AG04450 (cell line): ENCODE measurements around the gene DGKE. TPM values are rescaled to one million over a fixed set of nuclear protein-coding genes. Genes with fewer than 3 reads are reported as not detected.

Experiments used
- CTCF ChIA-PET: fragments of 300-600, 350-600 bp; formaldehyde crosslinking; extraction: SDS; loops from one replicate; lab custom pipeline; 2022; ENCODE audit warnings: antibody characterized with exemption, inconsistent platforms; lab: Charles Lee
- POLR2A ChIA-PET: fragments of 350-600 bp; formaldehyde crosslinking; extraction: SDS; loops from one replicate; lab custom pipeline; 2021; ENCODE audit warnings: antibody characterized with exemption, inconsistent platforms; lab: Yijun Ruan, JAX
- DNase-seq: peaks from one replicate; pipeline ENCODE4 v3.0.0-alpha.2; 2011; ENCODE audit warnings: low read depth, low spot score
- H3K27ac ChIP-seq: one replicate; pipeline ENCODE4 v1.5.1; 2012; ENCODE audit warnings: low read depth, low read length, control low read depth
- H3K27me3 ChIP-seq: one replicate; pipeline ENCODE4 v1.6.0; 2012; ENCODE audit warnings: low read length; ENCODE audit not compliant: control insufficient read depth, insufficient read depth
- H3K4me3 ChIP-seq: 2 replicates; pipeline ENCODE4 v1.5.1; 2011; ENCODE audit warnings: mild to moderate bottlenecking, low read depth, low read length, control low read depth
- H3K9me3 ChIP-seq: 2 replicates; pipeline ENCODE4 v1.5.1; 2012; ENCODE audit warnings: low read length; ENCODE audit not compliant: control insufficient read depth, insufficient read depth
- CTCF ChIP-seq: IDR thresholded peaks from 2 replicates; pipeline ENCODE4 v1.5.1; 2011; ENCODE audit warnings: low read depth, low read length, control low read depth, inconsistent platforms
- polyA plus RNA-seq: library from polyadenylated mRNA; depleted of rRNA; stranded (reverse); fragments of >200 nt; gene quantifications from 2 replicates; pipeline ENCODE4 v1.2.3, GENCODE V29; 2011

DGKE gene
- polyA plus RNA-seq, 1 experiment = 2.3 TPM

GRCh38 chr17:56850591-56850990 is 16.6 kb downstream of the DGKE start:
- Histone ChIP-seq H3K4me3 (no peak overlapping the region), H3K27me3 (no peaks in the 10 kb centered on the region), H3K9me3 (no peaks in the 10 kb centered on the region), H3K27ac (no peak overlapping the region)
- CTCF ChIA-PET = interaction anchor here (1.4 kb wide), 1 partner anchor 351 kb away, joined by 3 read pairs; no protein-coding TSS in a partner anchor
- TF ChIP-seq CTCF = no peak
- POLR2A ChIA-PET = no interaction called here
- DNase-seq = no peak

GRCh38 chr17:56851008-56851407 is 17.1 kb downstream of the DGKE start:
- CTCF ChIA-PET = interaction anchor here (1.4 kb wide), 1 partner anchor 351 kb away, joined by 3 read pairs; no protein-coding TSS in a partner anchor
- POLR2A ChIA-PET = no interaction called here
- H3K27me3 ChIP-seq = no peaks in the 10 kb centered on the region

GRCh38 chr17:56861899-56862298 is 27.9 kb downstream of the DGKE start:
- H3K27me3 ChIP-seq = no peaks in the 10 kb centered on the region
- ChIA-PET POLR2A (no interaction called here), CTCF (no interaction called here)
- H3K27ac ChIP-seq = no peak overlapping the region
- no peak for TF ChIP-seq CTCF
- DNase-seq = no peak
- H3K4me3 ChIP-seq = no peak overlapping the region
- no peaks in the 10 kb centered on the region for H3K9me3 ChIP-seq

More at GRCh38 chr17:56851008-56851407, 17.1 kb downstream of the DGKE start:
- Histone ChIP-seq H3K27ac (no peak overlapping the region), H3K4me3 (no peak overlapping the region), H3K9me3 (no peaks in the 10 kb centered on the region)
- no peak for DNase-seq
- TF ChIP-seq CTCF = no peak

- no peaks in the 10 kb centered on the region for H3K9me3 ChIP-seq
- ChIA-PET POLR2A (no interaction called here), CTCF (interaction anchor here (1.7 kb wide), 1 partner anchor 44 kb away, joined by 5 read pairs; no protein-coding TSS in a partner anchor)
- no peak overlapping the region for H3K4me3 ChIP-seq
- H3K27me3 ChIP-seq = no peaks in the 10 kb centered on the region
- no peak for DNase-seq
- H3K27ac ChIP-seq = no peak overlapping the region
- no peak for TF ChIP-seq CTCF
Observed at GRCh38 chr17:56863974-56864373, 30.0 kb downstream of the DGKE start.

- TF ChIP-seq CTCF = no peak
- no peak overlapping the region for H3K27ac ChIP-seq
- POLR2A ChIA-PET = no interaction called here
- H3K4me3 ChIP-seq = no peak overlapping the region
- H3K9me3 ChIP-seq = no peaks in the 10 kb centered on the region
- DNase-seq = no peak
- H3K27me3 ChIP-seq = no peaks in the 10 kb centered on the region
- CTCF ChIA-PET = no interaction called here
Observed at GRCh38 chr17:56866076-56866475, 32.1 kb downstream of the DGKE start.
